ENCODE measurements around the gene CACNA2D3.

The CACNA2D3 gene

DNA sequence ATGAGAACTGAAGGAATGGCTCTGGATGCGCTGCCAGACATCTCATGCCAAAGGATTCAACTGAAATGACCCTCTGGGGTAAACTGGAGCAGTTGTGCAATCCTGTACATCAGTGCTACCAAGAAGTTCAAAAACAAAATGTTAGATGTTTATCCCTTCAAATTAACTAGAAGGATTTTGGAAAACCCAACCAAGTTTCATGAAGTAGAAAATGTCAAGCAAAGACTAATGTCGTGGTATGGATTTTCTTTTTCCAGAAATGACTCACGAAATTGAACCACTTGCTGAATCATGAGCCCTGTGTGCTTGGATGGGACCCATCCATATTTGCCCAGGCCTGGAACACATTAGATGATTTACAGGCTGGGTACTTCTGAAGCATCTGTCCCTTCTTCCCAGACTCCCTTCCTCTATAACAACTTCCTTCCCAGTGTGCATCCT is 703.9 kb downstream of the CACNA2D3 start:
- Histone ChIP-seq H3K9me3 (ENCODE audit: control insufficient read depth, insufficient read depth, low read length) (no peaks in the 10 kb centered on the region), H3K36me3 (ENCODE audit: control insufficient read depth, insufficient read depth, low read length) (no peaks in the 10 kb centered on the region)

DNA sequence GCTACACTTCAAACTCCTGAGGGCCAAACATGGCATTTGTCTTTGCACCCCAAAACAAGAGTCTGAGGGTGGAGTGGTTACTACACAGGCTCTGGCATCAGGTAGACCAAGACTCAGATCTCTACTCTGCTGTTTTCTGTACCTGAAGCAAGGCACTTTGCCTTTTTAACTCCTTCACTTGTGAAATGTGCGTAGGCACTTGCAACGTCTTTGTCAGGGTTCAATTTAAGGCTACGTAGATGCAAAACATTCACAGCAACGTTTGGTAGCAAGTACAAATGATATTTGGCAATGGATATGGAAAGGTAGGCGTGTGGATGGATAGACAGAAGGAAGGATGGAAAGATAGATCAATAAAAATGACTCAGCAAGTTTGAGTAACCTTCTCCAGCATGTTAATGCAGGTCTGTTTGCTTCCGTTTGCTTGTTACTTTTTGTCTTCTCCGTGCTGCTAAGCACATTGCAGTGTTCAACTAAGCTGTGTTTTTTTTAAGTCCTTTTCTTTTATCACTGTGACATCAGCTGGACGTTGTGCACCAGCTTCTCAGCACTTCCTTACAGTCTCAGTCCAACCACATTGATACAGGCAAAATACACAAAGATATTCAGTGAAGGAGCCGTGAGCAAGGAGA is 704.8 kb downstream of the CACNA2D3 start:
- H3K36me3 ChIP-seq (ENCODE audit: control insufficient read depth, insufficient read depth, low read length): no peaks in the 10 kb centered on the region
- H3K4me1 ChIP-seq (ENCODE audit: control insufficient read depth, insufficient read depth, low read length): no peaks in the 10 kb centered on the region
- no peak overlapping the region for H3K9ac ChIP-seq (ENCODE audit: low read depth, low read length)
- H3K27ac ChIP-seq (ENCODE audit: low read depth, low read length): no peak overlapping the region
- H3K9me3 ChIP-seq (ENCODE audit: control insufficient read depth, insufficient read depth, low read length): no peaks in the 10 kb centered on the region
- no peak overlapping the region for H3K4me3 ChIP-seq (ENCODE audit: low read depth, low read length)
- H3K27me3 ChIP-seq (ENCODE audit: control insufficient read depth, insufficient read depth, low read length): peaks cover 33% of the 10 kb centered on the region

More for the DNA sequence above, 703.9 kb downstream of the CACNA2D3 start:
- peaks cover 42% of the 10 kb centered on the region for H3K27me3 ChIP-seq (ENCODE audit: control insufficient read depth, insufficient read depth, low read length)
- no peak overlapping the region for H3K9ac ChIP-seq (ENCODE audit: low read depth, low read length)
- H3K4me3 ChIP-seq (ENCODE audit: low read depth, low read length): no peak overlapping the region
- 0 out of 2 replicates have a peak, but pooled peaks cover 6% of the 10 kb centered on the region for H3K4me1 ChIP-seq (ENCODE audit: control insufficient read depth, insufficient read depth, low read length)
- no peak overlapping the region for H3K27ac ChIP-seq (ENCODE audit: low read depth, low read length)

DNA sequence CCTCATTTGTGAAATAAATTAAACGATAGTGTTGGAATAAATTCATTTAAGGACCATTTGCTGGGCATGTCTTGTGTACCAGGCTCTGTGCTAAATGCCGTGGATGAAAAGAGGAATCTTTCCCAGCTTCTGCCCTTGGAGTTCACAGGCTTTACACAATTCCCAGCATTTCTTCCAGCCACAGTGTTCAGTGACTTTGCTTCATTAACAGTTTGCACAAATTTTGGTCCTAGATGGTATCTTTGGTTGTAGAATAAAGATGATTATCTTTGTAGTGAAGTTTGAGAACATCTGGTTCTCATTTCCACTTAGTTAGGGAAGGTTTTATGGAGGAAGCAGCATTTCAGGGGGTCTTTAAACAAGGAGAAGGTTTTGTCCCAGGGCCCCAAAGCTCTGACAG is 705.4 kb downstream of the CACNA2D3 start:
- H3K36me3 ChIP-seq (ENCODE audit: control insufficient read depth, insufficient read depth, low read length): no peaks in the 10 kb centered on the region
- H3K4me1 ChIP-seq (ENCODE audit: control insufficient read depth, insufficient read depth, low read length): no peaks in the 10 kb centered on the region
- no peak overlapping the region for H3K27ac ChIP-seq (ENCODE audit: low read depth, low read length)
- H3K9ac ChIP-seq (ENCODE audit: low read depth, low read length): no peak overlapping the region
- H3K9me3 ChIP-seq (ENCODE audit: control insufficient read depth, insufficient read depth, low read length): no peaks in the 10 kb centered on the region
- no peak overlapping the region for H3K4me3 ChIP-seq (ENCODE audit: low read depth, low read length)
- peaks cover 27% of the 10 kb centered on the region for H3K27me3 ChIP-seq (ENCODE audit: control insufficient read depth, insufficient read depth, low read length)

DNA sequence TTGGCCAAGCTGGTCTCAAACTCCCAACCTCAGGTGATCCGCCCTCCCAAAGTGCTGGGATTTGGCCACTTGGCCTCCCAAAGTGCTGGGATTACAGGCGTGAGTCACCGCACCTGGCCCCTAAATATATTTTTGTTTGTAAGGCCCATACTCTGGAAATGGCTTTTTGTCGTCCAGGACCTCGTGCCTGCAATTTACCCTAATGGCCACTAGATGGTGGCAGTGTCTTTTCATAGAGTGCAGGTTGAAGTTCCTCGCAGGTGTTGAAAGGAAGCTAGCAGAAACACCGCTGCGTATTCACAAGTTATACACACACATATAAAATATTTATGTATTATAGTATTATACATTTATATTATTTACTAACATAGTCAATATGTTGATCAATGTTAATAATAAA is 708.3 kb downstream of the CACNA2D3 start:
- no peak overlapping the region for H3K9ac ChIP-seq (ENCODE audit: low read depth, low read length)
- H3K36me3 ChIP-seq (ENCODE audit: control insufficient read depth, insufficient read depth, low read length): no peaks in the 10 kb centered on the region
- no peak overlapping the region for H3K4me3 ChIP-seq (ENCODE audit: low read depth, low read length)
- no peaks in the 10 kb centered on the region for H3K4me1 ChIP-seq (ENCODE audit: control insufficient read depth, insufficient read depth, low read length)
- no peaks in the 10 kb centered on the region; the same call in 1 of the 2 replicates for H3K27me3 ChIP-seq (ENCODE audit: control insufficient read depth, insufficient read depth, low read length)
- H3K9me3 ChIP-seq (ENCODE audit: control insufficient read depth, insufficient read depth, low read length): no peaks in the 10 kb centered on the region
- no peak overlapping the region for H3K27ac ChIP-seq (ENCODE audit: low read depth, low read length)

DNA sequence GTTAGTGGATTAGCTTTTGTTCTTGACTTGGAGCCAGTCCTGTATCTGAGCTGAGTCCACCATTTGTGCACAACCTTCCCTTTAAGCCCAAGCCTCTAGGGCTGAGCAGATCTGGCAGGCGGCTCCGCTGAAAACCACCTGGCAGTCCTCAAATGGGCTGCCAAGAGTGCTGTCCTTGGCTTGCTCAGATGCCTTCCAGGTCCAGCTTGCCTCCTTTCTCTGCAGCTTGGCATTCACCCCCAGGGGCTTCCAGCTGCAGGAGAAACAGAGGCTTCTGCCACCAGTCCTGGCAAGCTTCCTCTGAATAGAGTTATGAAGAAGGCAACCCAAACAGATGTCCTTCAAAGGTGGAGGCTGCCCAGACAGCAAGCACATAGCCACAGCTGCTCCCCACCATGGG is 708.8 kb downstream of the CACNA2D3 start:
- Histone ChIP-seq H3K4me3 (ENCODE audit: low read depth, low read length) (no peak overlapping the region), H3K27me3 (ENCODE audit: control insufficient read depth, insufficient read depth, low read length) (no peaks in the 10 kb centered on the region; the same call in 1 of the 2 replicates), H3K9me3 (ENCODE audit: control insufficient read depth, insufficient read depth, low read length) (no peaks in the 10 kb centered on the region), H3K9ac (ENCODE audit: low read depth, low read length) (no peak overlapping the region), H3K4me1 (ENCODE audit: control insufficient read depth, insufficient read depth, low read length) (no peaks in the 10 kb centered on the region), H3K27ac (ENCODE audit: low read depth, low read length) (no peak overlapping the region), H3K36me3 (ENCODE audit: control insufficient read depth, insufficient read depth, low read length) (no peaks in the 10 kb centered on the region)

DNA sequence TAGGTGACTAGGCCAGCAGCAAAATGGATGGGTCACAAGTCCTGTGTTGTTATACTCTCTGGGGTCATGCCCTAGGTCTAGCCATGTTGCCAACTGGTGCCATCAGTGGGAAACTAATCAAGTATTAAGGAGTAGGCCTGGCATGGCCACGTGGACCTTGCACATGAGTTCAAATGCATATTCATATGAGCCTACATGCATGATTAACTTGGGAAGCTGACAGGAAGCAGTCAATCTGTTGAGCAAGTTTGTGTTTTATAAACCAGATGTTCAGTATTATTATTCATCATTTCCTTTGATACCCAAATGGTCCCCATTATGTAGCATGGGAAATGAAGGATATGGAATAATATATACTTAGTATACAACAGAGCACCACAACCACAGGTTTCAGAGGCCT is 710.5 kb downstream of the CACNA2D3 start:
- no peak overlapping the region for H3K4me3 ChIP-seq (ENCODE audit: low read depth, low read length)
- no peak overlapping the region for H3K27ac ChIP-seq (ENCODE audit: low read depth, low read length)
- H3K9me3 ChIP-seq (ENCODE audit: control insufficient read depth, insufficient read depth, low read length): no peaks in the 10 kb centered on the region
- H3K9ac ChIP-seq (ENCODE audit: low read depth, low read length): no peak overlapping the region
- H3K36me3 ChIP-seq (ENCODE audit: control insufficient read depth, insufficient read depth, low read length): no peaks in the 10 kb centered on the region
- H3K4me1 ChIP-seq (ENCODE audit: control insufficient read depth, insufficient read depth, low read length): no peaks in the 10 kb centered on the region
- no peaks in the 10 kb centered on the region for H3K27me3 ChIP-seq (ENCODE audit: control insufficient read depth, insufficient read depth, low read length)

DNA sequence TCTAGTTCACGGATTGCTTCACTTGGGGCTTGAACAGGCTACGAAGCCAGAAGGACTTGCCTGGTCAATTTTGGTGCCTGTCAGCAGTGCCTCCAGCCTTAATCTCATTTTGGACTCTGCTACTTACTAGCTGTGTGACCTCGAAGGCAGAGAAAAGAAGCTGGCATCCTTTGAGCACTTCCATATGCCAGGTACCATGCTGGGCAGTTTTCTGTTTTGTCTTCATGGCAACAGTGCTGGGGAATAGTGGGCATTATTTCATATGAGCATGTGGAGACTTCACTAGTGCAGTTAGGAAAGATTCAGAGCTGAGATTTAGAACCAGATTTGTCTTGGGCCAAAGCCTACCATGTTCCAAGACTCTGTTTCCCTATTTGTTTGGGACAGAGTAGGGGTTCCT is 713.3 kb downstream of the CACNA2D3 start:
- no peaks in the 10 kb centered on the region for H3K9me3 ChIP-seq (ENCODE audit: control insufficient read depth, insufficient read depth, low read length)
- H3K36me3 ChIP-seq (ENCODE audit: control insufficient read depth, insufficient read depth, low read length): no peaks in the 10 kb centered on the region
- no peak overlapping the region for H3K27ac ChIP-seq (ENCODE audit: low read depth, low read length)
- no peaks in the 10 kb centered on the region for H3K27me3 ChIP-seq (ENCODE audit: control insufficient read depth, insufficient read depth, low read length)
- H3K4me1 ChIP-seq (ENCODE audit: control insufficient read depth, insufficient read depth, low read length): no peaks in the 10 kb centered on the region
- H3K9ac ChIP-seq (ENCODE audit: low read depth, low read length): no peak overlapping the region
- no peak overlapping the region for H3K4me3 ChIP-seq (ENCODE audit: low read depth, low read length)

DNA sequence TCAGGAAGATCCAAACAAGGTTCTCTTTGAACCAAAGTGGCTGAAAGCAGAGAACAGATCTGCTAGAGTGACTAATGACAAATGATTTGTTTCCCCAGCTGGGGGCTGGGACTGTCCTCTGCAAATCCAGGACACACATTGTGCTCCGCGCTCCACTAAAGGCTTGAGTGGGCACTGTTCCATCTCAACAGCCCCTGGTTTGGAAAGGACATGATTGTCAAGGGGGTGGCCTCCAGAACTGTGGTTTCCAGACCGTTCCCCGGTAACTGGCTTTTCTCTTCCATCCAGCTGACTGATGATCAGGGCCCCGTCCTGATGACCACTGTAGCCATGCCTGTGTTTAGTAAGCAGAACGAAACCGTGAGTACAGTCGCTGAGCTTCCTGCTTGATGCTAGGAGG is 714.5 kb downstream of the CACNA2D3 start:
- Histone ChIP-seq H3K27me3 (ENCODE audit: control insufficient read depth, insufficient read depth, low read length) (no peaks in the 10 kb centered on the region), H3K9me3 (ENCODE audit: control insufficient read depth, insufficient read depth, low read length) (no peaks in the 10 kb centered on the region), H3K9ac (ENCODE audit: low read depth, low read length) (no peak overlapping the region), H3K36me3 (ENCODE audit: control insufficient read depth, insufficient read depth, low read length) (no peaks in the 10 kb centered on the region), H3K4me1 (ENCODE audit: control insufficient read depth, insufficient read depth, low read length) (no peaks in the 10 kb centered on the region), H3K27ac (ENCODE audit: low read depth, low read length) (no peak overlapping the region), H3K4me3 (ENCODE audit: low read depth, low read length) (no peak overlapping the region)

DNA sequence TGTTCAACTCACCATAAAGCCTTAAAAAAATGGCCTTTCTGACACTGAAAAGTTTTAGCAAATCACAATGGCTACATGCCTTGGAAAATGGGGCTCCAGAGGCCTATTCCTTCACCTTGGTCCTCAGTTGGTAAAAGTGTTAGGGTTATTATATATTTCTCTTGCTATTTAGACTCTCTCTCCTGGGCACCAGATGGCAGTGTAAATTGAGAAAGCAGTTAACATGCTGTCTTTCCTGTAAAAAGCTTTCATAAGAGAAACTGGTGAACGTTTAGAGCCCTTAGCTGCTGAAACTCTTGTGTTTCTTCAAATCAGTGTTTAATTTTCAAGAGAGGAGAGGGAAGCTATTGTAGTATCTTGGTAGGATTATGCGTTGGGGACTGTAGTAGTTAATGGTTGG is 715.6 kb downstream of the CACNA2D3 start:
- Histone ChIP-seq H3K9me3 (ENCODE audit: control insufficient read depth, insufficient read depth, low read length) (no peaks in the 10 kb centered on the region), H3K27me3 (ENCODE audit: control insufficient read depth, insufficient read depth, low read length) (no peaks in the 10 kb centered on the region), H3K4me1 (ENCODE audit: control insufficient read depth, insufficient read depth, low read length) (no peaks in the 10 kb centered on the region)

DNA sequence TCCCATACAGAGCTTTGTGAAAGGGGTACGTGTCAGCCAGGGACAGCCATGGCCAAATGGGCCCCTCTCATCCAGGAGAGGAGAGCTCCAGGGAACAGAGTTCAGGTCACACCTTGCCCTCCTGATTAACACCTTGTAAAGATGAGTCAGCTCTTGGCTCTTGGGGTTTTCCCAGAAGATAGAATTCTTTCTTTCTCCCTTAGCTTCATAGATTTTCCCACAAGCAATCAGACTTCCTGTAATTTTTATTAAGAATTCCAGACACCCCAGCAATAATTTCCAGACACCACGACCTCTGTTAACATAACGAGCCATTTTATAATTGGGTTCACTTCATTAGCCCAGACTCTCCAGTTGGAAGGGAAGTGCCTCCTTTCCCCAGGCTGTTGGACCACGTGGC is 719.1 kb downstream of the CACNA2D3 start:
- H3K9me3 ChIP-seq (ENCODE audit: control insufficient read depth, insufficient read depth, low read length): no peaks in the 10 kb centered on the region
- no peaks in the 10 kb centered on the region for H3K4me1 ChIP-seq (ENCODE audit: control insufficient read depth, insufficient read depth, low read length)
- no peak overlapping the region for H3K9ac ChIP-seq (ENCODE audit: low read depth, low read length)
- no peak overlapping the region for H3K27ac ChIP-seq (ENCODE audit: low read depth, low read length)
- H3K27me3 ChIP-seq (ENCODE audit: control insufficient read depth, insufficient read depth, low read length): no peaks in the 10 kb centered on the region
- no peaks in the 10 kb centered on the region for H3K36me3 ChIP-seq (ENCODE audit: control insufficient read depth, insufficient read depth, low read length)
- H3K4me3 ChIP-seq (ENCODE audit: low read depth, low read length): no peak overlapping the region

More for the DNA sequence above, 715.6 kb downstream of the CACNA2D3 start:
- Histone ChIP-seq H3K27ac (ENCODE audit: low read depth, low read length) (no peak overlapping the region), H3K4me3 (ENCODE audit: low read depth, low read length) (no peak overlapping the region), H3K9ac (ENCODE audit: low read depth, low read length) (no peak overlapping the region), H3K36me3 (ENCODE audit: control insufficient read depth, insufficient read depth, low read length) (no peaks in the 10 kb centered on the region)

DNA sequence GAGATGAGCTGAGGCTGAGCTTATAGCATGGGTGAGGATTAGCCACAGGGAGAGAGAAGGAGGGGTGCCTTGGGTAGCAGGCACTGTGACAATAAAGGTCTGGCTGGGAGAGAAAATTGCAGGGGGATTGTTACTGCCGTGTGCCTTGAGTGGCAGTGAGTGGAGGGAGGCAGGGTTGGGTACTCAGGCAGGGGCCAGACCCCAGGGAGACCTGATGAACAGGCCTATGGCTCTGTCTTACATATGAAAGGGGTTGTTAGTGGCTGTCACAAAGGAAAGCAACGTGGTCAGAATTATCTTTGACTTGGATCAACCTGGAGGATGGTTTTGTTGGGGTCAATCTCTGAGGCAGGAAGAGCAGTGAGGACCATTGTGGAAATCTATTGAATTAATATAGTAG is 721.0 kb downstream of the CACNA2D3 start:
- no peaks in the 10 kb centered on the region for H3K9me3 ChIP-seq (ENCODE audit: control insufficient read depth, insufficient read depth, low read length)
- H3K27me3 ChIP-seq (ENCODE audit: control insufficient read depth, insufficient read depth, low read length): no peaks in the 10 kb centered on the region
- no peaks in the 10 kb centered on the region for H3K36me3 ChIP-seq (ENCODE audit: control insufficient read depth, insufficient read depth, low read length)
- no peak overlapping the region for H3K27ac ChIP-seq (ENCODE audit: low read depth, low read length)
- H3K4me1 ChIP-seq (ENCODE audit: control insufficient read depth, insufficient read depth, low read length): no peaks in the 10 kb centered on the region
- no peak overlapping the region for H3K4me3 ChIP-seq (ENCODE audit: low read depth, low read length)
- no peak overlapping the region for H3K9ac ChIP-seq (ENCODE audit: low read depth, low read length)
